Activated naive CD8-positive, alpha-beta T cell treated with anti-CD3 and anti-CD28 coated beads for 36 hours (primary cell): ENCODE measurements around the gene ANG. TPM values are rescaled to one million over a fixed set of nuclear protein-coding genes. Genes with fewer than 3 reads are reported as not detected.
"Not testable (repeated sequence)": the region's sequence is repeated elsewhere in the genome, so short reads cannot be mapped to it uniquely, and the experiment has no call there.

Source experiments
- DNase-seq: peaks from one replicate; pipeline ENCODE4 v3.0.0; 2021
- H3K27ac Mint-ChIP-seq: one replicate; pipeline ENCODE4 v1.8.0; 2022; ENCODE audit warnings: mild to moderate bottlenecking, moderate library complexity, mixed read lengths
- H3K27me3 Mint-ChIP-seq: one replicate; pipeline ENCODE4 v1.8.0; 2022; ENCODE audit warnings: mild to moderate bottlenecking, mixed read lengths
- H3K36me3 Mint-ChIP-seq: one replicate; pipeline ENCODE4 v1.8.0; 2021; ENCODE audit warnings: mild to moderate bottlenecking, mixed read lengths
- H3K4me1 Mint-ChIP-seq: one replicate; pipeline ENCODE4 v1.8.0; 2021; ENCODE audit warnings: mixed read lengths
- H3K4me3 Mint-ChIP-seq: one replicate; pipeline ENCODE4 v1.8.0; 2022; ENCODE audit warnings: mild to moderate bottlenecking, moderate library complexity, mixed read lengths
- H3K9me3 Mint-ChIP-seq: one replicate; pipeline ENCODE4 v1.8.0; 2022; ENCODE audit warnings: mixed read lengths
- total RNA-seq, 2 experiments: library from RNA; stranded (reverse); gene quantifications; one replicate each; pipeline ENCODE4 v1.2.3, GENCODE V29; 2021

Gene ANG
- total RNA-seq, 2 experiments from 2014 or later, result 1.1 to 1.3 TPM

DNA sequence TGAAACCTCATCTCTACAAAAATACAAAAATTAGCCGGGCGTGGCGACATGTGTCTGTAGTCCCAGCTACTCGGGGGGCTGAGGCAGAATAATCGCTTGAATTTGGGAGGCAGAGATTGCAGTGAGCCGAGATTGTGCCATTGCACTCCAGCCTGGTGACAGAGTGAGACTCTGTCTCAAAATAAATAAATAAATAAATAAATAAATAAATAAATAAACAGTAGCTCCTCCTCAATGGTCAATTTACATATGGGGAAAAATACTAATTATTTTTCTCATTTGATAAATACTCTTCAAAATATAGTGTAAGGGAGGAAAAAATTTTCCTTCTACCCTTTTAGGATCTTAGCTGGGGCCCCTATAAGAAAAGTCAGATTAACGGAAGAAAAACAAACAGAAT lies 49.7 kb downstream of the ANG start:
- not testable (repeated sequence) for H3K36me3 Mint-ChIP-seq, H3K27ac Mint-ChIP-seq, DNase-seq, H3K4me3 Mint-ChIP-seq, H3K9me3 Mint-ChIP-seq, H3K27me3 Mint-ChIP-seq, H3K4me1 Mint-ChIP-seq

DNA sequence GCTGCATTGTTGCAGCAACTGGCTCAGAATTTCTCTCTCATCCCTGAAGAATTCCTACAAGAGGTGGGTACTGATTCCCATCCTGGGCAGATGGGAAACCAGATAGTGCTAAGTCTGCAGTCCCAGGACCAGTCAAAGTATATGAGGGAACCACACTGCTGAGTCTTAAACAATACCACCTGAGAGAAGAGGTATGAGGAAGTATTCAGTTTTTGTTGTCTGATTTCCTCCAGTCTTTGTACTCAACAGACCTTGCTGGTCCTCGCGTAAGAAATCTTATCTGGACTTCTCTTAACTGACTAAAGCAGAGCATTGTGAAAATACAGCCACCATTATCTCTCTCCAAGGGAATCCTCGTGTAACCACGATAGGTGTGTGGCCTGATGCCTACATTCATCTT lies 53.6 kb downstream of the ANG start:
- H3K4me1 Mint-ChIP-seq, result no peaks in the 10 kb centered on the region
- H3K9me3 Mint-ChIP-seq, result no peaks in the 10 kb centered on the region
- no peak overlapping the region for H3K27ac Mint-ChIP-seq
- H3K4me3 Mint-ChIP-seq, result no peak overlapping the region
- no peaks in the 10 kb centered on the region for H3K36me3 Mint-ChIP-seq
- H3K27me3 Mint-ChIP-seq, result no peaks in the 10 kb centered on the region
- no peak for DNase-seq

DNA sequence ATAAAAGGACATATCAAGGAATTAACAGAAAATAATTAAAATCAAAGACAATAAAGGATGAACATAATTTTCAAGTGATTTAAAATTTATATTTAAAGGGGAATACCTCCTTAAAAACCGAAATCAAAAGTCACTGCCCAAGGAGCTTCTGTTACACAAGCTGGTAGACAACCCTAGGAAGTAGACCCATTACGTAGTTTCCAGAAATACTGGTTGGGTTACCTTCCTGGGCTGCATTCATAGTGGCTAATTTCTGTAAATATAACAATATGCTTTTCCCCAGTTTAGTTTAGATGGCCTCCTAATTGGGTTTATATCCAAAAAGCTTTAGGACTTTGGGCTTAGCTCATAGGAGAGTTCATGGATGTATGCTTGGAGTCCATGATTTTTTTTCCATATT lies 55.0 kb downstream of the ANG start:
- Mint-ChIP-seq H3K27ac (no peak overlapping the region), H3K9me3 (no peaks in the 10 kb centered on the region), H3K4me3 (no peak overlapping the region), H3K27me3 (no peaks in the 10 kb centered on the region), H3K36me3 (no peaks in the 10 kb centered on the region), H3K4me1 (no peaks in the 10 kb centered on the region)
- no peak for DNase-seq

Other genes starting within 250 kb of the ANG start
- gene OSGEP, start 234.0 kb upstream of the ANG start, total RNA-seq, result 10 to 100 TPM; 59.0 to 59.2 TPM
- gene APEX1, start 233.5 kb upstream of the ANG start, total RNA-seq, result 100 to 1,000 TPM; 253 to 277 TPM
- gene PIP4P1, start 227.3 kb upstream of the ANG start, total RNA-seq, result 10 to 100 TPM; 27.6 to 28.7 TPM
- 100 to 1,000 TPM; 227 to 230 TPM for gene PNP, start 219.4 kb upstream of the ANG start, total RNA-seq
- gene RNASE10, start 183.2 kb upstream of the ANG start, total RNA-seq, result under 1 TPM; 0.24 to 0.25 TPM
- gene RNASE9, start 127.7 kb upstream of the ANG start, total RNA-seq, result not detected
- not detected for gene RNASE11, start 100.8 kb upstream of the ANG start, total RNA-seq
- not detected for gene RNASE12, start 97.4 kb upstream of the ANG start, total RNA-seq
- gene OR6S1, start 47.1 kb upstream of the ANG start, total RNA-seq, result not detected
- under 1 TPM; 0.35 to 0.68 TPM for gene RNASE4, start 4.2 kb upstream of the ANG start, total RNA-seq
- not detected for gene EDDM3A, start 57.1 kb downstream of the ANG start, total RNA-seq
- gene EDDM3B, start 79.6 kb downstream of the ANG start, total RNA-seq, result not detected
- under 1 TPM; 0.35 to 0.40 TPM for gene RNASE6, start 92.5 kb downstream of the ANG start, total RNA-seq
- gene RNASE1, start 114.1 kb downstream of the ANG start, total RNA-seq, result not detected
- not detected for gene RNASE3, start 202.6 kb downstream of the ANG start, total RNA-seq